GM19452 (cell line): Measurements from ENCODE around the gene CSPG5.
A peak's percentile ranks its signal among the peaks of the same experiment; 100 is the strongest.

ENCODE experiments used
- ATAC-seq: cut with Tn5 transposase; IDR thresholded peaks from one replicate; pipeline ENCODE4 v1.9.1; 2021; ENCODE audit not compliant: unreplicated experiment

Gene CSPG5

DNA sequence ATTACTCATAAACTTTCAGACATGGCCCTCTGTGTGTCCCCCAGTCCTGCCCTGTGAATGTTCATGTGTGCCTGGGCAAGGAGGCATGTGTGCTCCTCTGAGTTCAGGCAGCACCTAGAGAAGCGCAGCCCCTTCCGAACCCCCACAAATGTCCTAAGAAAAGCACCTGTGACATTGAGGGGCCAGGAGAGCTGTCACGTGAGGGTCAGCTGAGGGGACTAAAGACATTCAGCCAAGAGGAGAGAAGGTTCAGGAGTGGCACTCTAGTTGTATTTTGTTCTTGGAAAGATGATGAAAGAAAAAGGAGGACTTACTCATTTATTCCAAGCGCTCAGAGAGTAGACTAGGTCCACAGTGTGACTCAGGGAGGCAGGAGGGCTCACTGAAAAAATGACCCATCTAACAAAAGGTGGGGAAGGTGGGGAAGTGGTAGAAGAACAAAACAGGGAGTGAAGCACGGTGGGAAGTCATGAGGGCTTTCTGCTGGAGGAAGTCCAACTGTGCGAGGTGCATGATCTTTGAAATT, 37.0 kb downstream of the CSPG5 start:
- ATAC-seq = no peak

DNA sequence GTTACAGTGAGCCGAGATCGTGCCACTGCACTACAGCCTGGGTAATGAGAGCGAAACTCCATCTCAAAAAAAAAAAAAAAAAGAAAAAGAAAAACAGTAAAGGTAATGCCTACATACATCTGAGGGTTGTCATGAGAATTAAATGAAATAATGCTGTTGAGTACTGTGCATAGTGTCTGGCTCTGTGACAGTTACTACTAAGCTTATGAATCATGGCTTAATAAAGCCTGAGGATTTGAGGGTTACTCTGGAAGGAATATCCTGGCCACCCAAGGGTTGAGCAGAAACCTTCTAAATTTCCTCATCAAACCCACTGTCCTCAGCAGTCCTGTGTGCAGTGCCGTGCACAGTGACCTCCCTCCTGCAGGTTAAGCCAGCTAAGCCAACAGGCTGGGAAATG, 38.4 kb downstream of the CSPG5 start:
- no peak for ATAC-seq

DNA sequence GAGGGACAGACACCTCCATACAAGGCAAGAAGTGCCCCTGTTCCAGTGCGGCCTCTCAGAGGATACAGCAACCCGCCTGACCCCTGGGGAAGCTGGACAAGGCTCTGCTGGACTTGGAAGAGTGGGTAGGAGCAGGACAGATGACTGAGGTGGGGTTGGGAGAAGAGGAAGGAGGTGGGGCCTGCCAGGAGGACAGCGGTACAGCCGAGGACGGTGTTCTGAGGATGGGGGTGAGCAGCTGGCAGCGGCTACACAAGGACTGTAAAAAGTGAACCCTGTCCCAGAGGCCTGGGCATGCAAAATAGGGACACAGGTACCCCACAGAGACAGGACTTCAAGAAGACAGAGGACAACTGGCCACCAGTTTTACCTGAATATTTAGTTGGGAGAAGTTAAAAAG, 41.7 kb downstream of the CSPG5 start:
- no peak for ATAC-seq

DNA sequence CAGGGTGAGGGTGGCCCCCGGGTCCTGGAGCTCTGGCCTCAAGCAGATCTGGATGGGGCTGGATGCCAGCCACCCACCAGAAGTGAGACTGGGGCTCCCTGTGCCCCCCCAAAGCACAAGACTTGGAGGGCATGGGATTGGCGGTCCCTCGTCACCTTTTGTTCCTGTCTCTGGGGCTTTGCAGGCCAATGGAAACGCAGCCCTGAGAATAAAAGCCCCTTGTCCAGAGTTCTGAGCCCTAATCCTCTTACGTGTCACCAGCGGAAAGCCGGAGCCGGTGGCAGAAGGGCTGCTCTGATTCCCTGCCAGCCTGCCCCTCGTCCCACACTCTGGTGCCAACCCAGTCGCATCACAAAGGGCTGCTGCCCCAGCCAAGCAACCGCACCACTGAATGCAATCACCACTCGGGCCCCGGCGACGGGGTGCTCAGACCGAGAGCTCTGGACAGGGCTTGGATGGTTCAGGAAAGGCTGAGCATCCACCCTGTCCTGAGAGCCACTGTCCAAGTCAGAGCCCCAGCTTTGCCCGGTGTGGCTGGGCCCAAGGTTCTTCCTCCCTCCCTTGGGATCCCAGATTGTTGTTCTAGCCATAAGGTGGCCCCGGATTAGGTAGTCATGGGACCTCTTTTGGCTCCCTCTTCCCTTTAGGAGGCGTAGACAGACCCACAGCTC, 42.3 kb downstream of the CSPG5 start:
- no peak for ATAC-seq

DNA sequence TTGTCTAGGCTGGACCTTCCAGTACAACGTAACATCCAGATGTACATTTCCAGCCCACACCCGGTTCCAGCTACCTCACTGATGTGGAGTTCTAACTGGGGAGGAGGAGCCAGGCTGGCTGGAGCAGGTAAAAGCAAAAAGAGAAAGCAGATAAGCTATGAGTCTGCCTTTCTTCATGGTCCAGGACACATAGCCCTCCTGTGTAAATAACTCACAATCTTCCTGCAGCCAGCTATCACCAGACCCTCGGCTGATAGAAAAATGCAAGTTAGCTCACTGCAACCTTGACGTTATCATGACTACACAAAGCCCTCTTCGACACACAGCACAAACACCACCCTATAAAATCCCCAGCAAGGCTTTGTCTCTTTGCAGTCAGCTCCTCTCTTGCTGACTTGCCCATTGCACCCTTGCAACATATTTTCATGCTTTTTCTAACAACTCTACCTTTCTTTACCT, 44.6 kb downstream of the CSPG5 start:
- no peak for ATAC-seq

DNA sequence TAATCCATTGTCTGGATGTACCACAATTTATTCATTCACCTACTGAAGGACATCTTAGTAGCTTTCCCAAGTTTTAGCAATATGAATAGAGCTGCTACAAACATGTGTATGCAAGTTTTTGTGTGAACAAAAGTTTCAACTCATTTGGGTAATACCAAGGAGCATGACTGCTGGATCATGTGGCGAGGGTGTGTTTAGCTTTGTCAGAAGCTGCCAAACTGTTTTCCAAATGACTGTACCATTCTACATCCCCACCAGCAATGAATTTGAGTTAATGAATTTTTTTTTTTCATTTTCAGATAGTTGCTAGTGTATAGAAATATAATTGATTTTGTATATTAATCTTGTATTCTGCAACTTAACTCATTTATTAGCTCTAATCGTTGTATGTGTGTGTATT, 45.2 kb downstream of the CSPG5 start:
- ATAC-seq = no peak

DNA sequence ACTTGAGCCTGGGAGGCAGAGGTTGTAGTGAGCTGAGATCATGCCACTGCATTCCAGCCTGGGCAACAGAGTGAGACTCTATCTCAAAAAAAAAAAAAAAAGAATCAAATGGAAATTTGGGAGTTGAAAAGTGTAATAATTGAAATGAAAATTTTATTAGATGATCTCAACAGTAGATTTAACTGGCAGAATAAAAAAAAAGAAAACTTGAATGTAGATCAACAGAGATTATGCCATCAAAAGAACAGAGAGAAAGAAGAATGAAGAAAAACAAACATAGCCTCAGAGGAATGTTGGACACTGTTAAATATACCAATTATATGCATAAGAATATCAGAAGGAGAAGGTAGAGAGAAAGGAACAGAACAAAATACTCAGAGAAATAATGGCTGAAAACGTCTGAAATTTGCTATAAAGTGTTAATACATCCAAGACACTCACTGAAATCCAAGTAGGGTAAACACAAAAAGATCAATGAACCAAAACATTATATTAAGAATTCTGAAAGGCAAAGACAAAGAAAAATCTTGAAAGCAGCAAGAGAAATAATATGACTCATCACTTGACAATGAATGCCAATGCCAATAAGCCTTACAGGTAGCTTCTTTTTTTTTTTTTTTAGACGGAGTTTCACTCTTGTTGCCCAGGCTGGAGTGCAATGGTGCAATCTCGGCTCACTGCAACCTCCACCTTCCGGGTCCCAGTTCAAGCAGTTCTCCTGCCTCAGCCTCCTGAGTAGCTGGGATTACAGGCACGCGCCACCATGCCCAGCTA, 50.5 kb downstream of the CSPG5 start:
- no peak for ATAC-seq

DNA sequence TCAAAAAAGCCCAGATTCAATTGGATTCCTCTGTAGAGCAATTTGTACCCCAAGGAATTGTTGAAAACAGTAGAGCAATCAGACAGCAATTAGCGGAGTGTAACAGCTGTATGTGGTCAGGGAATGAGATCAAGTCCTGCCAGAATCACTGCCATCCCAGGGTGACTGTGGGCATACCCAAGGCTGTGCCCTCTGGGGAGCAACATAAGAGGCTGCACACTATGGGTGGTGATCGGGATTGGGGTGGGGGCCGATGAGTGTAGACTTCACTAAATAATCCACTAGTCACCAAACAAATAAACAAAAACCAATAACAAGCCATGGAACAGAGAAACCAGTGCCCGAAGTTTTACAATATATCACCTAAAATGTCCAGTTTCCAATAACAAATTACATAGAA, 53.0 kb downstream of the CSPG5 start:
- ATAC-seq = no peak

DNA sequence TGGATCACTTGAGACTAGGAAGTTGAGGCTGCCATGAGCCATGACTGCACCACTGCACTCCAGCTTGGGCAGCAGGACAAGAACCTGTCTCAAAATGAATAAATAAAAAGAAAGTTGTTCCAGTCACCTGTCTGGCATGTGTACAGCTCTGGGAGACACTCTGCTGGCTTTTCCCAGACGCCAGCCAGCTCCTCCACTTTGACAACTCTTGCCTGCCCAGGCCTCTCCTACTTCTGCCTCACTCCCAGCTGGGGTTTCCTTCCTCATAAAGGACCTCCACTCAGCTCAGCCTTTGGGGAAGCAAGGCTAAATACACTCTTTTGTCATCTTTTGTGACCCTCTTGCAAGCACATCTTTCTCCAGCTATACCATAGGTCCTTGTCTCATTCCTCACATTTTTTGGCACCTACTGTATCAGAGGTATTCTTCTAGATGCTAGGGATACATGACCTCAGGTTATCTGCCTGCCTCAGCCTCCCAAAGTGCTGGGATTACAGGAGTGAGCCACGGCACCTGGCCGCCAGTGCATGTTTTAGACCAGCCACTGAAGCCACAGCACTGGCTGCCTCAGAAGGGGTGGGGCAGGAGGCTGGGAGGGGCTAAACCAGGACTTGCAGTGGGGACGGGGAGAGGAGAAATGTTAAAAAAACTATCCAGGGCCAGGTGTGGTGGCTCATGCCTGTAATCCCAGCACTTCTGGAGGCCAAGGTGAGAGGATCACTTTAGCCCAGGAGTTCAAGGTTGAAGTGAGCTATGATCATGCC, 55.2 kb downstream of the CSPG5 start:
- no peak for ATAC-seq

DNA sequence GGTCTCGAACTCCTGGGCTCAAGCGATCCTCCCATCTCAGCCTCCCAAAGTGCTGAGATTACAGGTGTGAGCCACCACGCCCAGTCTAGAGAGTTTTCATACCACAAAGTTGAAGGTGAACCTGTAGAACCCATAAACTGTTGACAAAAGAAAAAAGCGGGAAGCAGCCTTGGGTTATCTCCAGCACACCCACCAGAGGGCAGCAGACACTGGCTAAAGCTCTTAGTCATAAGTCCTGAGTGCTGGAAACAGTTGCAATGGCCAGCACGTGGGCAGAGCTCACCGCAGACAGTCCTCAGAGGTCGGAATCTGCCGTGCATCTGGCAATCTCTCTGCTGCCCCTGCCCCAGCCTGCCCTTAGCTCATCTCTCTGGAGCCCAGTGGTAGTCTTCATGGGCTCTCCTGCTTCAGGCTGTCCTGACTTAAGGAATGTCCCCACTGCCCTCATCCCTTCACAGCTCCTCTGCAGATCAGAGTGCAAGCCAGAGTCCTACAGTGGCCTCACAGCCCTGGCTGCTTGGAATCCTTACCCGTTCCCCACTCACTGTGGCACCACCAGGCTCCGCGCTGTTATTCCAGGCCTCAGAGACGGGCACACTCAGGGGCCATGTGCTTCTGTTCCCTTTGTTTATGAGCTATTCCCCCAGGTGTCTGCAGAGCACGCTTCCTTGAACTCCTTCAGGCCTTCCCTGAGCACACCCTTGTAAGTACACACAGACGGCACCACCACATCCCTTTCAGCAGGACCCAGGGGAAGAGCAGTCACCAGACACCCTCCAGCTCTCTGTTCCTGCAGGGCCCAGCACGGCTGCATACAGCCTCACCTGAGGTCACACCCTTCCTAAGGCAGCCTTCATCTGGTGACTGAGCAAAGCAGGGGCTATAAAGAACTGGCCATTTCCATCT, 56.3 kb downstream of the CSPG5 start:
- no peak for ATAC-seq

DNA sequence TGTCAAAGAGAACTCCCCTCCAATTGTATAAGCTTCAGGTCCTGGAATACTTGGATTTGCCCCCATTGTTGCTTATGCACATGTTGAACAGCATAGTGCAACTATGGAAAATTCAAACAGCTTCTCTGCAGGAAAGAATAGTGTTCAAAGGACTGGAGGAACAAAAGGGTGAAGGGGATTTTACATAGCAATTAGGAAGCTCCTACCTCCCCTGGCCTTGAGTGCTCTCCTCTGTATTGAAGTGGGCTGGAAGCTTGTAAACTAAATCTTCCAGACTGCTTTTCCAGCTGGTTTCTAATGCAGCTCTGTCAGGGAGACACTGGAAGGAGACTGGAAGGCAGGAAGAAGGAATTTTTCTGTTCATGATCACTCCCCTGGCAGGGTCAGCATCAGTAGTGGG, 57.9 kb downstream of the CSPG5 start:
- ATAC-seq = no peak

DNA sequence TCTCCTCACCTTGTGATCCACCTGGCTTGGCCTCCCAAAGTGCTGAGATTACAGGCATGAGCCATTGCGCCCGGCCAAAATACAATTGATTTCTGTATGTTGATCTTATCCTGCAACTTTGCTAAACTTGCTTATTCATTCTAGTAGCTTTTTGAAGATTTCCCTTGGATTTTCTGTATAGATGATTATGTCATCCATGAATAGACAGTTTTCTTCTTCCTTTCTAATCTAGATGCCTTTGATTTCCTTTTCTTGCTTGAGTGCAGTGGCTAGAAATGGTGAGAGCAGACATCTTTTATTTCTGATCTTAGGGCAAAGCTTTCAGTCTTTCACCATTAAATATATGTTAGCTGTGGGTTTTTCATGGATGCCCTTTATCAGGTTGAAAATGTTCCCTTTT, 60.7 kb downstream of the CSPG5 start:
- ATAC-seq = no peak

DNA sequence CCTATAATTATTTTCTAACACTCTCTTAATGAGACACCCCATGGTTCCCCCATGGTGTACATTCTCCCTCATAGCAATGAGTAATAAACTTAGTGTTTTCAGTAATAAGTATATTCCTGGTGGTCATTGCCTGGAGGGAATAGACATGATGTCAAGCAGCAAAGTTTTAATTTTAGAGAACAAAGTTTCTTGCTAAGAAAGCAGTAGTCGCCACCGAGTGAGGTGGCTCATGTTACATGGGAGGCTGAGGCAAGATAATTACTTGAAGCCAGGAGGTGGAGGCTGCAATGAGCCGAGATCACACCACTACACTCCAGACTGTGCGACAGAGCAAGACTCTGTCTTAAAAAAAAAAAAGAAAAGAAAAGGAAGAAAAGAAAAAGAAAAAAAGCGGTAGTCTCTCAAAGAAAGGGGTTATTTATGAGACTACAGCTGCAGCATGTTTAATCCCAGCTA, 62.8 kb downstream of the CSPG5 start:
- ATAC-seq = no peak

DNA sequence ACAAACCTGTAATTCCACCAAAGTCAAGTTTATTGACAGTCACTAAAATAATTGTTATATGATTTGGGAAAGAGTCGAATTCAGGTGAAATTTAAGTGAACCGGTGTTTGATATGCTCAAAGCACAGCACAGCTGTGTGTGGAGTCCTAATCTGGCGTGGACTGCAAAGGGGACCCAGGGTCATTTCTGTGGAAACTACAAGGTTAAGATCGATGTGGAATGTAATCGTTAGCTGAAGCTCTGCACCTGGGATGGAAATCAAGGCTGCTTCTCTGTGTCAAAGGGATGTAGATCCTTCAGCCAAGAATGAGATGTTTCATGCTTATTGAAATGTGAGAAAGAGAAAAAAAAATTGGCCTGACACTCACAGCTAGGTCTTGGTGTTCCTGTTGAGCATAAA, 63.6 kb downstream of the CSPG5 start:
- no peak for ATAC-seq

DNA sequence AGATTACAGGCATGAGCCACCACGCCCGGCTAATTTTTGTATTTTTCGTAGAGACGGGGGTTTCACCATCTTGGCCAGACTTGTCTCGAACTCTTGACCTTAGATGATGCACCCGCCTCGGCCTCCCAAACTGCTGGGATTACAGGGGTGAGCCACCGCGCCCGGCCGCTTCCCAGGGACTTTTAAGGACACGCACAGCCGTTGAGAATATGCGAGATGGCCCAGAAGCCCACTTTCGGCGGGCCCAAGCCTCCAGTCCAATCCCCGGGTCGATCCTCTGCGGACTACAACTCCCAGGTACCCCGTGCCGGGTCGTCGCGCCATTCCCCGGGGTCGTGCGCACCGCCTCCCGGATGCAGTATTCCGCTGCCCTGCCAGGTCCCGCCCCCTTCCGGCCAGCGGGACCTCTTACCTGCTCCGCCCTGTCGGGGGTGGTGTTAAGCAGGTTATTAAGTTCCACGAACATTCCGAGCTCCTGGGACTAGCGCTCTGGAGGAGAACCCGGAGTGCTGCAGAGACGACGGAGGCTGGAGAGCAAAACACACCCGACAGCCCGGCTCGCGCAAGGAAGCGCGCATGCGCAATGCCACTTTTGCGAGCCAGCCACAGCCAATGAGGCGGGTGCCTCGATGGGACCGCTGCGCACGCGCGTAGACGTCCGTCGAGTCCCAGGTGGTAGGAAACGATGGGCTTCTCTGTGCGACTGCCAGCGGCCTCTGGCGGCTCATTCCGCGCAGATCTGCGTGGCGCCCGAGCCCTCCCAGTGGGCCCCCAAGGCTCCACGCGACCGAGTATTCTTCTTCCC, 65.3 kb downstream of the CSPG5 start, which contains the start of gene ELP6:
Gene ELP6, minus strand, starts transcription at position 588 of the 805 bp plus-strand sequence. Its CDS starts 122 bp downstream, at position 466.
- peak; percentile 91 for ATAC-seq

DNA sequence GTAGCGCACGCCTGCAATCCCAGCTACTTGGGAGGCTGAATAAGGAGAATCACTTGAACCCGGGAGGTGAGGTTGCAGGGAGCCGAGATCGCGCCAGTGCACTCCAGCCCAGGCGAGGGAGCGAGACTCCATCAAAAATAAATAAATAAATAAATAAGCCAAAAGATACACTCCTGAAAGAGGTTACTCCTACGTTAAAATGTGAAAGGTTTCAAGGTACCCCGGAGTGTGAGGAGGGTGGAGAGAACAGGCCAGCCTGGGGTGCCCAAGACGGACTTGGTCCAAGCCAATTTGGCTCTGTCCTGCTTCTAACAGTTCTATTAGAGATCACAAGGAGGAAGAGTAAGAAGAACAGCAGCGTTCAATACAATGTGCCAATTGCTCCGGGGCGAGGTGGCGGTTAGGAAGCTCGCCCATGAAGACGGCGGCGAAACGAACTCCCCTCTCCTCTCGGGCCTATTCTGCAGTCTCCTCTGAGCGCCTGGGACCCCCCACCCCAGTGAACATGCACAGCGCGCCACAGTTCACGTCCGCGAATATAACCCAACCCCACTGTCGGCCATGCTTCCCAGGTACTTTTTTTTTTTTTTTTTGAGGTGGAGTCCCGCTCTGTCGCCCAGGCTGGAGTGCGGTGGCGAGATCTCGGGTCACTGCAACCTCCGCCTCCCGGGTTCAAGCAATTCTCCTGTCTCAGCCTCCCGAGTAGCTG, 66.1 kb downstream of the CSPG5 start:
- no peak for ATAC-seq
